22Rv1 (cell line): ENCODE results near the gene ZNF488.

Experiments
- ZFX ChIP-seq: fragments of 450-650 bp; IDR thresholded peaks from 2 replicates; pipeline ENCODE4 v1.6.1; 2017; ENCODE audit warnings: antibody characterized with exemption, borderline replicate concordance
- TF ChIP-seq, protein P1 (sequence below): fragments of 450-650 bp; IDR thresholded peaks from 2 replicates; pipeline ENCODE4 v1.5.1; 2017; ENCODE audit warnings: mild to moderate bottlenecking

DNA sequence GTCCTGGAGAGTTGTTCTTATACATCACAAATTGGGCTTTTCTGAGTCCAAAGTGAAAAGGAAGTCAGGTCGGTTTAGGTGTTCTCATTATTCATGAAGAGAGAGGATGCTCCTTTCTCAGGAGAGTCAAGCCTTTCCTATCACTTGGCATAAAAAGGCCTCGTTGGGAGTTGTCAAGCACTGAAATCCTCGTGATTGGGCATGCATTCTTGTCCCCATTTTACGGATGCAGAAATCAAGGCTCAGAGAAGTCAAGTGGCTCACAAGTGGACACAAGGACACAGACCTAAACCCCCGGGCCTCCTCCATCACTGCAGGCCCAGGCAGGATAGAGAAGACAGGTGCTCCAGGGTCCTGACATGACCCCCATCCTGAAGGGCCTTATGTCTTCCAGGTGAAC is 27.4 kb downstream of the ZNF488 start:
- TF ChIP-seq, protein P1, sequence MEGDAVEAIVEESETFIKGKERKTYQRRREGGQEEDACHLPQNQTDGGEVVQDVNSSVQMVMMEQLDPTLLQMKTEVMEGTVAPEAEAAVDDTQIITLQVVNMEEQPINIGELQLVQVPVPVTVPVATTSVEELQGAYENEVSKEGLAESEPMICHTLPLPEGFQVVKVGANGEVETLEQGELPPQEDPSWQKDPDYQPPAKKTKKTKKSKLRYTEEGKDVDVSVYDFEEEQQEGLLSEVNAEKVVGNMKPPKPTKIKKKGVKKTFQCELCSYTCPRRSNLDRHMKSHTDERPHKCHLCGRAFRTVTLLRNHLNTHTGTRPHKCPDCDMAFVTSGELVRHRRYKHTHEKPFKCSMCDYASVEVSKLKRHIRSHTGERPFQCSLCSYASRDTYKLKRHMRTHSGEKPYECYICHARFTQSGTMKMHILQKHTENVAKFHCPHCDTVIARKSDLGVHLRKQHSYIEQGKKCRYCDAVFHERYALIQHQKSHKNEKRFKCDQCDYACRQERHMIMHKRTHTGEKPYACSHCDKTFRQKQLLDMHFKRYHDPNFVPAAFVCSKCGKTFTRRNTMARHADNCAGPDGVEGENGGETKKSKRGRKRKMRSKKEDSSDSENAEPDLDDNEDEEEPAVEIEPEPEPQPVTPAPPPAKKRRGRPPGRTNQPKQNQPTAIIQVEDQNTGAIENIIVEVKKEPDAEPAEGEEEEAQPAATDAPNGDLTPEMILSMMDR = no peak
- TF ChIP-seq ZFX = no peak
